ENCODE data around the gene CLDN9. TPM values are rescaled to one million over a fixed set of nuclear protein-coding genes. Genes with fewer than 3 reads are reported as not detected.

CLDN9 gene
- total RNA-seq, 2 donors from 2014 or later, result 4.7 to 11.2 TPM

- ATAC-seq (peak; percentile 47), DNase-seq (peak; percentile 76 to 84 (median 80))
- H3K27me3 ChIP-seq, result no peaks in the 10 kb centered on the region
- no peak overlapping the region for H3K27ac ChIP-seq
- 7 to 17% methylated on average over 17 to 42 of the region's 42 CpGs for WGBS, 2 donors
- H3K36me3 ChIP-seq (replicated peaks in 1 of 2; ENCODE audit: insufficient read depth in 1 of 2, low read depth in 2 of 2), result no peaks in the 10 kb centered on the region
- peaks cover 47% of the 10 kb centered on the region for H3K4me1 ChIP-seq
- no peaks in the 10 kb centered on the region for H3K9me3 ChIP-seq
- intact Hi-C loops (cut with DNase I), result no loop called here
- H3K4me3 ChIP-seq, result no peak overlapping the region
- TF ChIP-seq POLR2A (IDR thresholded peaks at IDR 0.05), result no peak
- TF ChIP-seq CTCF (IDR thresholded peaks at IDR 0.05), result peak; percentile 72 to 99 (median 94)
These were observed 29.0 kb upstream of the CLDN9 start for GRCh38 chr16:2983706-2984136.

- DNase-seq, result peak; percentile 81 to 90 (median 85)
These were observed 27.3 kb upstream of the CLDN9 start for GRCh38 chr16:2985462-2985861.

GRCh38 chr16:2985893-2986355 lies 26.8 kb upstream of the CLDN9 start:
- no peaks in the 10 kb centered on the region for H3K9me3 ChIP-seq
- TF ChIP-seq CTCF (IDR thresholded peaks at IDR 0.05) (peak in 2 of 7 experiments; percentile 3 to 9), POLR2A (IDR thresholded peaks at IDR 0.05) (peak in 1 of 3 donors; percentile 17)
- 0 to 18% methylated on average over 1 to 15 of the region's 15 CpGs for WGBS, 2 donors
- H3K4me3 ChIP-seq, result no peak overlapping the region
- peak; percentile 86 to 93 (median 91) for DNase-seq
- intact Hi-C loops (cut with DNase I), result no loop called here
- H3K27me3 ChIP-seq, result no peaks in the 10 kb centered on the region
- peak overlapping the region; percentile 77 to 91 (median 85) for H3K27ac ChIP-seq
- ATAC-seq, result peak; percentile 84
- H3K36me3 ChIP-seq (replicated peaks in 1 of 2; ENCODE audit: insufficient read depth in 1 of 2, low read depth in 2 of 2), result no peaks in the 10 kb centered on the region
- H3K4me1 ChIP-seq, result peaks cover 37% of the 10 kb centered on the region

More at GRCh38 chr16:2985462-2985861, 27.3 kb upstream of the CLDN9 start:
- H3K4me3 ChIP-seq, result no peak overlapping the region
- TF ChIP-seq CTCF (IDR thresholded peaks at IDR 0.05) (no peak), POLR2A (IDR thresholded peaks at IDR 0.05) (no peak)
- WGBS, 2 donors, result 26% methylated on average over 9 of the region's 9 CpGs; no CpG with 5 or more reads in 1 of the 2 donors
- H3K9me3 ChIP-seq, result no peaks in the 10 kb centered on the region
- no peaks in the 10 kb centered on the region for H3K36me3 ChIP-seq (replicated peaks in 1 of 2; ENCODE audit: insufficient read depth in 1 of 2, low read depth in 2 of 2)
- peak overlapping the region; percentile 77 to 91 (median 85) for H3K27ac ChIP-seq
- H3K27me3 ChIP-seq, result no peaks in the 10 kb centered on the region
- H3K4me1 ChIP-seq, result peaks cover 41% of the 10 kb centered on the region
- peak; percentile 64 for ATAC-seq
- intact Hi-C loops (cut with DNase I), result no loop called here

- H3K27me3 ChIP-seq, result no peaks in the 10 kb centered on the region
- peaks cover 32% of the 10 kb centered on the region for H3K4me1 ChIP-seq
- no peak overlapping the region for H3K4me3 ChIP-seq
- H3K27ac ChIP-seq, result peak overlapping the region in 3 of 4 donors; percentile 77 to 91 (median 89)
- ATAC-seq (no peak), DNase-seq (no peak)
- no peaks in the 10 kb centered on the region for H3K36me3 ChIP-seq (replicated peaks in 1 of 2; ENCODE audit: insufficient read depth in 1 of 2, low read depth in 2 of 2)
- intact Hi-C loops (cut with DNase I), result no loop called here
- no peak for TF ChIP-seq CTCF (IDR thresholded peaks at IDR 0.05)
- TF ChIP-seq POLR2A (IDR thresholded peaks at IDR 0.05), result no peak
- 80 to 89% methylated on average over 3 to 14 of the region's 17 CpGs for WGBS, 2 donors
- no peaks in the 10 kb centered on the region for H3K9me3 ChIP-seq
These were observed 26.0 kb upstream of the CLDN9 start for GRCh38 chr16:2986623-2987188.

GRCh38 chr16:2987286-2987685 lies 25.4 kb upstream of the CLDN9 start:
- ATAC-seq (no peak), DNase-seq (no peak)
- Histone ChIP-seq H3K27ac (no peak overlapping the region), H3K27me3 (no peaks in the 10 kb centered on the region), H3K4me1 (peaks cover 32% of the 10 kb centered on the region), H3K36me3 (replicated peaks in 1 of 2; ENCODE audit: insufficient read depth in 1 of 2, low read depth in 2 of 2) (no peaks in the 10 kb centered on the region), H3K9me3 (no peaks in the 10 kb centered on the region), H3K4me3 (no peak overlapping the region)
- WGBS, 2 donors, result 92% methylated on average over 2 of the region's 9 CpGs; no CpG with 5 or more reads in 1 of the 2 donors
- TF ChIP-seq POLR2A (IDR thresholded peaks at IDR 0.05), result no peak
- TF ChIP-seq CTCF (IDR thresholded peaks at IDR 0.05), result no peak
- intact Hi-C loops (cut with DNase I), result no loop called here
